Islet of Langerhans (tissue), 1 donor: ENCODE data around the gene GVQW3.

ENCODE experiments used
- FAIRE-seq: peaks from one replicate; lab custom pipeline; 2011; peaks lifted over from hg19 to GRCh38; lab: Jason Lieb, UNC

The GVQW3 gene

DNA sequence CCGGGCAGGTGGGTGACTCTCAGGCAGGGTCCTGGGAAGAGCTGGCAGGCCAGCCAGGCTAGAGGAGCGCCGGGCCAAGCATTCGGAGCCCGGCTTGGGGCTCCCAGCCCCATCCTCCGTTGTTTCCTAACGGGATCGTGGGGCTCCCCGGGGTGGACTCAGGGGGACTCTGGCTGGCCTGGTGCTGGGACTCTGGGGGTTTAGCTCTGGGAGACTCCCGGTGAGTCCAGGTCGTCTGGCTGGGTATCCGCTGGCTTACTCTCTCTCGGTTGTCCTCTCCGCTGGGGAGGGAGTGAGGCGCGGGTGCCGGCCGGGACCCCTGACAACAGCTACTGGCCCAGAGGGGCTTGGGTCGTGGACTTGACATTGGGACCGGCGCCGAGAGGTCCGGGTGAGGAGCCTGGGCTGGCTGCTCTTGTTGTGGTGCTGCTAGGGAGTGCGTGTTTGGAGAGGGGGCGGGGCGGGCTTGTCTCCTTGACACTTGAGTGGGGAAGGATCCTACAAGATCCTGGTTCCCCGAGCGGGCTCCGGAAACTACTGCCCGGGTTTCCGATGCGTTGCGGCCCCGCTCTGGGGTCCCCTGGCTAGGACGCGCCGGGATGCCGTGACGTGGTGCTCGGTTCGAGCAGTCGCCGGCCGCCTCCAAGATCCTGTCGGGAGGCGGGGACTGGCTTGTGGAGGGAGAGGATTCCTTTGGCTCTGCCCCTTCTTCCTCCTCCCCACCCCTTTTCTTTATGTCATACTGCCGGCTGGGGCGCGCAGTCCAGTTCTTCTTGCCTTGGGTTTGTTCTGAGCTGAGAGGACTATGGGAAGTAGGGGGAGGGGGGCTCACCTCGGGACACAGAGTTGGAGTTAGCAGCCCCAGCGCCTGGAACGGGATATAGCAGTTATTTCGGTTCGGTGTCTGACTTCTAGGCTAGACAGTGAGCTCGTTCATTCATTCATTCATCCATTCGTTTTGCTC lies 64.3 kb downstream of the GVQW3 start:
- no peak for FAIRE-seq

DNA sequence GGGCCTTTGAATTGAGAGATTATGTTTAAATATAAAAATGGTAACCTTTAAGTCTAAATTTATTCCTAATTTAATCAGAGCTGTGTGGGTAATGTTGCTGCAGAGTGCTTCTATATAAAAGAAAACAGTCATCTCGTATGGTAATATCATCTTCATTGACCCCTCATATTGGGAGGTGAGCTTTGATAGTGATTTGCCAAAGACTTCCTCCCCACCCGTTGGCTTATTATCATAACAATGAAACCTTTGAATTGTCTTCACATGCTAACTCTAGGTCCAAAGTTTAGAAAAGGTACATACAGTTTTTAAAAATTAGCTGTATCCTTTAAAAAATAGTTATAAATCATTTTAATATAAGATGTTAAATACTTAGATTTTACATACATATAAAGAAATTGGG lies 67.4 kb downstream of the GVQW3 start:
- no peak for FAIRE-seq

DNA sequence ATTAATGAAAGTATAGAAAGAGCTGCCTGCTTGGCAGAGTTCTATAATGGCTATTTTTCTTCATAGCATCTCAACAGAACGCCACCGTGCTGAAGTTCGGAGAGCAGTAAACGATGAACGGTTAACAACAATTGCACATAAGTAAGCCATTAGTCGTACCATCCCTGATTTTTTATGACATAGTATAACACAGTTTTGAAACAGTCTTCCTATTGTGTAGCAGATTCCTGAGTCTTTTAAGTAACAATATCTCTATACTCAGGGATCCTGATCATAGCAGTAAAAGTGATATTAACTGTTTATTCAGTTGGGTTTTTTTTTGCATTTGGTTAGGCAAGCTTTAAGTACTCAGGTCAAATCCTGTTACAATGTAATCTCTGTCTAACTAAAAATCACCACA lies 72.1 kb downstream of the GVQW3 start:
- no peak for FAIRE-seq

DNA sequence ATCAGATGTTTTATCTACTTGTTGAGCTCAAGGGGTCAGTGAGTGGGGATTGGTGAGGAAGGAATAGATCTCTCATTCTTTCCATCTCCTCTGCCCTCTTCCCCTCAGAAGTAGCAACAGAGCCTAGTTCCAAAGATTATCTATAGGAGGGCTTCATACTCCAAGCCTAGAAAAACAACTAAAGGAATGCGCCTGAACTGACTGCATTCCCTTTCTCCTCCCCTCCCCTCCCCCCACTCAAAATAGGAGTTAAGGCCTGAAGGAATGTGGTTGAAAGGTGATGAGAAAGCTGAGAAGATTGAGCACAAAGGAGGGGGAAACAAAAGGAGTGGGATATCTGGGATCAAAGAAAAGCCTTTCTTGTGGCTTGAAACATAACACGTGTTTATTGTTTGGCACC lies 74.2 kb downstream of the GVQW3 start:
- FAIRE-seq: no peak

DNA sequence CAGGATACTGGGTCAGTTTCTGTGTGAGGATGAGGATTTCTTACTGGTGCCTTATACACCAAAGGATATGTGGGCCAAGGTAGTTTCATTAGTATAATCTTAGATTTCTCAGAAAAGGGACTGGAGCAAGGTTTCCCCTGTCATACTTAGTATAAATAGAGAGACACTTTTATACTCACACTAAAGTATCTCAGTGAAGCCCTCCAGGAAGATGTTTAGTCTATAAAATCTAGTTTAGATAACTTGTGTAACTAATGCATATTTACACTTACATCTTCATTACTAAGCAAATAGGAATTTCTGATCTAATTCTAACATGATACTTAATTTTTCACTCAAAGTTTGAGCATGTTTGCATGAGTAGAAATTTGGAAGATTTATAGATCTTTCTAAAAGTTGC lies 74.8 kb downstream of the GVQW3 start:
- no peak for FAIRE-seq

DNA sequence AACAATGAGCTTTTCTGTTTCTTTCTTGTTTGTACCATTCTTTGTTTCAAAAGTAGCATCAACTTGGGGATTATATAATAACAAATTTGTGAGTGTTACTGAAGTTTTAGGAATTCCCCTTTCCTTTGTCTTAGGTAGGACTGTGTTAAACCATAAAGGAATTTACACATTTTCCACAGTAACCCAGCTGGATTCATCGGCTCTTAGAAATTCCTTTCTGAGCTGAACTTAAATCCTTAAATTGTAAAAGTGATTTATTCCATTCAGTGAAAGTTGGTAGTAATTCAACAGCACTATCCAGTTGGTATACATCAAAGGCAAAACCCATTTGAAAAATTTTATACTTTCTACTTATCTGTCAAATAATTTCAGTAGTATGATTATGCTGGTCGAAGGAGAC lies 75.4 kb downstream of the GVQW3 start:
- no peak for FAIRE-seq
